D721Med (cell line): ENCODE results near the gene CFAP77.
"Not testable (repeated sequence)": the region's sequence is repeated elsewhere in the genome, so short reads cannot be mapped to it uniquely, and the experiment has no call there.

ENCODE experiments used
- DNase-seq: peaks from one replicate; pipeline ENCODE4 v3.0.0; 2011; ENCODE audit warnings: low spot score; ENCODE audit not compliant: insufficient read length
- FAIRE-seq: peaks from 2 replicates; lab custom pipeline; 2011; peaks lifted over from hg19 to GRCh38; lab: Jason Lieb, UNC
- CTCF ChIP-seq: IDR thresholded peaks from 2 replicates; pipeline ENCODE4 v1.5.1; 2012; ENCODE audit warnings: mild to moderate bottlenecking, control low read depth; ENCODE audit not compliant: insufficient read depth; ENCODE audit errors: missing control alignments

Gene CFAP77

DNA sequence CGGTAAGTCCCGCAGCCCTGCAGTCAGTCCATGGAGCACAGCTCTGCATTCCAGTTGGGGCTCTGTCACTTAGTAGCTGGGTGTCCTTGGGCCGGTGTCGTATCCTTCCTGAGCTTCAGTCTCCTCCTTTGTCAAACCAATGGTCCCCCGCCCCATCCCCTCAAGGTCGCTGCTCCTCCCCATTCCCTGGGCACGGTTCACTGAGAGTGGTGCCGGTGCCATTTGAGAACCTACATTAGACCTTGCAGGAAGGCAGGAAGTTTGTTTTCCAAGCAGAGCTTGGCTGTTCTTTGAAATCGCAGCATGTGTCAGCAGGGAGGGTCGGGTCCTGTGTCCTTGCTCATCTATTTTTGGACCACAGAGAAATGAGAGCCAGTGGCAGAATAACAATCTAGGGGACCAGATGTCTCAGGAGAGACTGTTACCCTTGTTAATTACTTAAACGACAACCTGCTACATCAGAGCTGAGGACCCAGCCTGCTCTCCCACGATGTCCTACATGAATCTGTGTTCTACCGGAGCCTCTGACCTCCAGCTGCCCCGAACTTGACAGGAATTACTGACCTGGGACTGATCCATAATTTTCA lies 150.7 kb downstream of the CFAP77 start:
- FAIRE-seq (no peak), DNase-seq (no peak)
- TF ChIP-seq CTCF, result no peak

DNA sequence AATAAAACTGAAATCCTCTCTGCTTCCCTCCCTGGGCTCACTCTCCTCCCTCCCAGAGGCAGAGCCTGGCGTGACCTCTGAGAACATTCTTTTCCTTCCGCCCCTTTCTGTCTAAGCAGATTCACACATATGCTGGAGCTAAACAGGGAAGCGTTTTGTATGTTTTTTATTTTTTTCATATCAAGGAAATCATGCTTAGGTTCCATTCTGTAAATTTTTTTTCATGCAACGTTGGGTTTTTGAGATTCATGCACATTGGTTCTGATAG lies 152.2 kb downstream of the CFAP77 start:
- FAIRE-seq, result no peak
- TF ChIP-seq CTCF, result no peak
- DNase-seq, result no peak

DNA sequence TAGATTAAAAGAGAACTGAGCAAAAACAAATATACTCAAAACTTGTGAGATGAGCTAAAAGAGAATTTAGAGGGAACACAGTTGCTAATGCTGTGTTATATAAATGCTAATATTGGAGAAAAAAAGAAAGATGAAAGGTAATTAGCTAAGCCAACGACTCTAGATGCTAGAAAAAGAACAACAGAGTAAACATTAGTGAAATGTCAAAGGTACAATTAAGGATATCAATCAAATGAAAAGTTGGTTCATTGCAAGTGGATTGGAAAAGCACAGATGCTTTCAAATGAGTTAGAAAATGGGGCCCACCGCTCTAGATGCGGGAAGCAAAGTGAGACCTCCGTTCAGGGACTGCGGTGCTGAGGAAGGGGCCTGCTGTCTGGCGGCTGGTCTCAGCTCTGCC lies 154.5 kb downstream of the CFAP77 start:
- FAIRE-seq, result no peak
- DNase-seq, result no peak
- TF ChIP-seq CTCF, result no peak

DNA sequence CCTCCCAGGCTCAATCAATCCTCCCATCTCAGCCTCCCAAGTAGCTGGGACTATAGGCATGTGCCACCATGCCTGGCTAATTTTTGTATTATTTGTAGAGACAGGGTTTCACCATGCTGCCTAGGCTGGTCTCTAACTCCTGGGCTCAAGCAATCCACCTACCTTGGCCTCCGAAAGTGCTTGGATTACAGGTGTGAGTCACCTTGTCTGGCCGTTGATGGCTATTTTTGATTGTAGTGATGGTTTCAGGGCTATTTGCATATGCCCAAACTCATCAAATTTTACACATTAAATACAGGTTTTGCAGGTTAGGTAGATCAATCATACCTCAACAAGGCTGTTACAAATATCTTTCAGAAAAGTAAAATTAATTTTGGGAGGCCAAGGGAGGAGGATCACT lies 158.8 kb downstream of the CFAP77 start:
- not testable (repeated sequence) for FAIRE-seq, DNase-seq

- FAIRE-seq (no peak), DNase-seq (no peak)
- TF ChIP-seq CTCF, result no peak
Measured at GRCh38 chr9:132571806-132572600, 162.0 kb downstream of the CFAP77 start.

DNA sequence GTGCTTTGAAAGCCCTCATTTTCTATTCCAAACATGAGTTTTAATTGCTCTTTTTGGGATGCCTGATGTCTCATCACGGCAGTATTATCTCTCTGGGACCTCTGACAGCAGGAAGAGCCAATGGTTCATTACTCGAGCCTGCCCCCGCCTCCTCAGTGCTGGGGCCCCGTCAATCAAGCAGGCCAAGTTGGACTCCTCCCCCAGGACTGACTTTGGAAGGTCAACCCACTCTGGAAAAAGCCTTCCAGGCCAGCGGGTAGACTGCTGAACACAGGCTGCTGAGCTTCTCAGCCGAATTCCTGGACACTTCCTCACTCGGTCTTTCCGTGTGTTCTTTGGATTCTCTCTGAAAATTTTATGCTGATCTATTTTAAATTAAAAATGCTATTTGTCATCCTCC lies 162.9 kb downstream of the CFAP77 start:
- FAIRE-seq (no peak), DNase-seq (no peak)
- TF ChIP-seq CTCF, result no peak

- DNase-seq (peak; percentile 87), FAIRE-seq (no peak)
- peak; percentile 68 for TF ChIP-seq CTCF
Measured at GRCh38 chr9:132575005-132575609, 165.1 kb downstream of the CFAP77 start.
